ENCODE measurements around the gene DYSF. TPM values are rescaled to one million over a fixed set of nuclear protein-coding genes. Genes with fewer than 3 reads are reported as not detected.

Gene DYSF
- total RNA-seq, 4 donors from 2014 or later: 0.93 to 3.2 (median 2.8) TPM

DNA sequence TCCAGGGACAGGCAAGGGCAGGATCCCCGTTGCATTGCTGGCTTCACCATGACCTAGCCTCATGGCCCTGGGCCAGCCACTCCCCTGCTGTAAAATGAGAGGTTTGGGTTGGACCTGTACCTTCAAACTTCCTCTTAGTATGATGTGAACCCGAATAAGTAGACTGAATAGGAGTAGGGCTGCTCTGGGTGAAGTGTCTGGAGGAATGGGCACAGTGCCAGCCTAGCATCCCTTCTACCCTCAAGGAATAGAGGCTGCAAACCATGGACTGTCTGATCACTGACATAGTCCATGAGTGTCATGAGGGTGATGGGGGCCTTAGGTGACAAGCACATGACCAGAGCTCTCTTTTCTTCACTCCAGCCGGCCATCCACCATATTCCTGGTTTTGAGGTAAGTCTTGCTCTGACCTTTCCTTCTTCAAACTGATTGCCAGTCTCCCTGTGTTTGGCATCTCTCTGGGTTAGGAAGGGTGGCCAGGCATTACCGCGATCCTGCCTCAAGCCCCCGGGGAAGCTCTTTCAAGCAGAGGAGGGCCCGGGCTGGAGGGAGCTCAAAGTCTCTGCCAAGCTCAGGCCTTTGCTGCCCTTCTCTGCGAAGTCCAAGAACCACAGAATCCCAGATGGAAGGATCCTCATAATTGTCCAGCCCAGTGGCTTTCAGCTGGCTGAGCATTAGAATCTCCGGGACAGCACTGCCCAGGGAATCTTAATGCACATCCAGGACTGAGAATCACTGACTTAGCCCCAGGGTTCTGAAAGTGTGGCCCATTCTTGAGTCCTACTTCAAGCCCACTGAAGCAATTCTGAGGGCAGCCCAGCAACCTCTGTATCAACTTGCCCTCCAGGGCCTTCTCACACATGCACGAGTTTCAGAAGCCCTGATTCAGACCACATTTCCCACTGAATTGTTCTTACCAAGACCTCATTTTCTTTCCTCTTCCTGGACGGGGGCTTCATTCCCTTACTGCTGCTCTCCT lies 148.1 kb downstream of the DYSF start:
- no peak overlapping the region for H3K4me3 ChIP-seq (ENCODE audit: low read depth, poor library complexity, severe bottlenecking)
- DNase-seq (ENCODE audit: low spot score in 2 of 2): peak in 1 of 2 donors; percentile 58
- TF ChIP-seq POLR2A (IDR thresholded peaks at IDR 0.05): no peak
- TF ChIP-seq, protein P1, sequence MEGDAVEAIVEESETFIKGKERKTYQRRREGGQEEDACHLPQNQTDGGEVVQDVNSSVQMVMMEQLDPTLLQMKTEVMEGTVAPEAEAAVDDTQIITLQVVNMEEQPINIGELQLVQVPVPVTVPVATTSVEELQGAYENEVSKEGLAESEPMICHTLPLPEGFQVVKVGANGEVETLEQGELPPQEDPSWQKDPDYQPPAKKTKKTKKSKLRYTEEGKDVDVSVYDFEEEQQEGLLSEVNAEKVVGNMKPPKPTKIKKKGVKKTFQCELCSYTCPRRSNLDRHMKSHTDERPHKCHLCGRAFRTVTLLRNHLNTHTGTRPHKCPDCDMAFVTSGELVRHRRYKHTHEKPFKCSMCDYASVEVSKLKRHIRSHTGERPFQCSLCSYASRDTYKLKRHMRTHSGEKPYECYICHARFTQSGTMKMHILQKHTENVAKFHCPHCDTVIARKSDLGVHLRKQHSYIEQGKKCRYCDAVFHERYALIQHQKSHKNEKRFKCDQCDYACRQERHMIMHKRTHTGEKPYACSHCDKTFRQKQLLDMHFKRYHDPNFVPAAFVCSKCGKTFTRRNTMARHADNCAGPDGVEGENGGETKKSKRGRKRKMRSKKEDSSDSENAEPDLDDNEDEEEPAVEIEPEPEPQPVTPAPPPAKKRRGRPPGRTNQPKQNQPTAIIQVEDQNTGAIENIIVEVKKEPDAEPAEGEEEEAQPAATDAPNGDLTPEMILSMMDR (IDR thresholded peaks at IDR 0.05): no peak
- intact Hi-C loops (cut with DNase I; ENCODE audit: low total_unique reads): no loop called here
- 83 to 86% methylated on average over 11 of the region's 11 CpGs for WGBS, 2 donors

DNA sequence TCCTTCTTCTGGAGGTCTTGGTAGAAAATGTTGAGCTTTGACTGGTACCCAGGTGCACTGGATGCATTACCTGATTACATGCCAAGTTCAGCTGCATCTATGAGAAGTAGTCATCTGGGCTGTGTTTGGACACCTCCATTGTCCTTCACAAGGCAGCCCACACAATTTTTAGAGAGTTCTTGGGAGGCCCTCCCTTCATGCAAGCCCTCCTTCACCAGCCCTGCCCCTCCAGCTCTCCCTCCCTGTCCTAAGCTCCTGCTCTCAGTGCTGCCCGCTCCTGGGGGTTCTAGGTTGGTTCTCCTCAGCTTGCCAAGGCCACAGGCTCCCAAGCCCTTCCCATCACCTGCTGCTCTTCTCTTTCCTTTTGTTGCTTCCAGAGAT lies 148.7 kb downstream of the DYSF start:
- WGBS, 2 donors: 47 to 88% methylated on average over 1 of the region's 1 CpG
- H3K4me3 ChIP-seq (ENCODE audit: low read depth, poor library complexity, severe bottlenecking): no peak overlapping the region
- intact Hi-C loops (cut with DNase I; ENCODE audit: low total_unique reads): no loop called here
- TF ChIP-seq, protein P1 (IDR thresholded peaks at IDR 0.05): no peak
- no peak for TF ChIP-seq POLR2A (IDR thresholded peaks at IDR 0.05)
- peak in 1 of 2 donors; percentile 46 for DNase-seq (ENCODE audit: low spot score in 2 of 2)

DNA sequence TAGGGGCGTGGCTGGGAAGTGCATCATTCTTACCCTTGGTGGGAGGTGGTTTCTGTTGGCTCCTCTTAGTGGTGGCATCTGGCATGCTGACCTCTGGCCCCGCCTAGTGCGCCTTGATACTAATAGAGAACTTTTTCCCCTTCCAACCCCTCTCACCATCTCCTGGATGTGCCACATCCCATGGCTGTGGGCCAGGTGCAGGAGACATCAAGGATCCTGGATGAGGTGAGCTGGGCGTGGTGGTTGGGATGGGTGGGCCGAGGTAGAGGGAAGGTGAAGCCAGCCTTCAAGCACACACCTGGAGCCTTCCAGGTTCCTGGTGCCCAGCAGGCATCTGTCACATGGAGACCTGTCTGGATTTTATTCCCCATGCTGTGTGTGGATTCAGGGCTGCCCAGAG lies 149.2 kb downstream of the DYSF start:
- intact Hi-C loops (cut with DNase I; ENCODE audit: low total_unique reads): no loop called here
- 88 to 90% methylated on average over 4 to 5 of the region's 5 CpGs for WGBS, 2 donors
- H3K4me3 ChIP-seq (ENCODE audit: low read depth, poor library complexity, severe bottlenecking): no peak overlapping the region
- peak in 1 of 2 donors; percentile 32 for DNase-seq (ENCODE audit: low spot score in 2 of 2)
- TF ChIP-seq POLR2A (IDR thresholded peaks at IDR 0.05): no peak
- TF ChIP-seq, protein P1 (IDR thresholded peaks at IDR 0.05): no peak

DNA sequence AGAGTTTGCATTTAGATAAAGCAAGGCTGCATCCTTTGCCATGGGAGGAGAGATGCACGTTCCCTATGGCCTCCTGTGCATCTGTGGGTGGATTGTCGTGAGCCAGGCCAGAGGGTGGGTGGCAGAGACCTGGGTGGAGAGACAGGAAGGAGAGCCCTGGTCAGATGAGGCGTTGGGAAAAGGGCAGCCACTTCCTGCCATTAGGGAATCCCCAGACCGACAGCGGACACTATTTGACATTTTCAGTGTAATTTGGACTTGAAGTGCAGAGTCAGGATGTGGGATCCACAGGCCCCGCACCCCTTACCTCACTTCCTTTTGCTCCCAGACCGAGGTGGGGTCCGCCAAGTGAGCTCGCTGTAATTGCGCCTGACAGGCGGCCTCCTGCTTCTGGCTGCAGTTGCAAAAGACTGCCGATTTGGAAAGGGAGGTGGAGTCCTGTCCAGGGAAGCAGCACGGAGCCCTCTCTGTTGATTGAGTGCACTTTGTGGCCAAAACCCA lies 150.0 kb downstream of the DYSF start:
- no peak overlapping the region for H3K4me3 ChIP-seq (ENCODE audit: low read depth, poor library complexity, severe bottlenecking)
- peak in 1 of 2 donors; percentile 84 for DNase-seq (ENCODE audit: low spot score in 2 of 2)
- 51 to 55% methylated on average over 11 to 13 of the region's 13 CpGs for WGBS, 2 donors
- intact Hi-C loops (cut with DNase I; ENCODE audit: low total_unique reads): no loop called here
- TF ChIP-seq POLR2A (IDR thresholded peaks at IDR 0.05): no peak
- TF ChIP-seq, protein P1 (IDR thresholded peaks at IDR 0.05): no peak

DNA sequence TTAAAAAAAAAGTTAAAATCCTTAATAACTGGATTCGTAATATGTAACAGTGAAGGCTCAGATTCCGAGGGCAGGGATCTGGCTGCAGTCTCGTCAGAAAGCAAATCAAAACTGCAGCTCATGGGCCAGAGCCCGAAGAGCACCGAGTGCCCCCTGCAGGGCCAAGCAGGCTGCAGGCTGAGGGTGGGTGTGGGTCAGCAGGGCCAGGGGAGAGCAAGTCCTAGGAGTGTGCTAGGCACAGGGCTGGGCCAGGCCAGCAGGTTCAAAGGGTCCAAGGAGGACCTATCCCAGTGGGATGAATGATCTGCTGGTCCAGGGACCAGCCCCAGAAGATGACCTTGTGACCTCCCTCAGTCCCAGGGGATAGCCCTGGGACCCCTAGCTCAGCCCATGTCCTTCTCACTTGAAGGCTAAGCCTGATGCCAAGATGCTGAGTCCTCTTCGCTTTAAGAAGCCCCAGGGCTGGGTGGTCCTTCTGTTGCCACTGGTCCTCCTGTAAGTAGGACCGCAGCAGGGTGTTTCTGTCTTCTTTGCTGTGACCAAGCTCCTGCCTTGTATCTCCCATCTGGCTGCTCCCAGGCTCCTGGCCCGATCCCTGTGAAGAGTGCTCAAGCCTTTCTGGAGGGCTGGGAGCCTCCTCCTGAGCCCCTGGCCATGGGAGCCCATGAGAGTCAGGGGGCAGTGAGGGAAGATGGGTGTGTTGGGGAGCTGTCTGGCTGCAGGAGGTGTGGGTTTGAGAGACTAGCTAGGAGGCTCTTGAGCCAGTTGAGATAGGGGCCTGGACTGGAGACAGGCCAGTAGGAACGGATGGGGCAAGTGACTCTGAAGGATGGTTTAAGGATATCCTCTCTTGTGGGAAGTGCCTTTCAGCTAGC lies 150.7 kb downstream of the DYSF start:
- 59 to 68% methylated on average over 9 of the region's 9 CpGs for WGBS, 2 donors

More for the DNA sequence above, 150.7 kb downstream of the DYSF start:
- intact Hi-C loops (cut with DNase I; ENCODE audit: low total_unique reads): no loop called here
- TF ChIP-seq, protein P1 (IDR thresholded peaks at IDR 0.05): no peak
- no peak for TF ChIP-seq POLR2A (IDR thresholded peaks at IDR 0.05)
- DNase-seq (ENCODE audit: low spot score in 2 of 2): peak in 1 of 2 donors; percentile 80
- H3K4me3 ChIP-seq (ENCODE audit: low read depth, poor library complexity, severe bottlenecking): no peak overlapping the region

Data from lower leg skin (tissue), 4 donors.